GM19238 (cell line): Measurements from ENCODE around the gene SLBP.
A peak's percentile ranks its signal among the peaks of the same experiment; 100 is the strongest.

Experiments used
- DNase-seq: peaks from one replicate; pipeline ENCODE4 v3.0.0; 2011; ENCODE audit warnings: low spot score; ENCODE audit not compliant: insufficient read length

Gene SLBP

GRCh38 chr4:1749370-1749769 lies 37.3 kb upstream of the SLBP start:
- DNase-seq, result no peak

- peak; percentile 96 for DNase-seq
Measured at GRCh38 chr4:1748465-1748995, 36.4 kb upstream of the SLBP start.

DNA sequence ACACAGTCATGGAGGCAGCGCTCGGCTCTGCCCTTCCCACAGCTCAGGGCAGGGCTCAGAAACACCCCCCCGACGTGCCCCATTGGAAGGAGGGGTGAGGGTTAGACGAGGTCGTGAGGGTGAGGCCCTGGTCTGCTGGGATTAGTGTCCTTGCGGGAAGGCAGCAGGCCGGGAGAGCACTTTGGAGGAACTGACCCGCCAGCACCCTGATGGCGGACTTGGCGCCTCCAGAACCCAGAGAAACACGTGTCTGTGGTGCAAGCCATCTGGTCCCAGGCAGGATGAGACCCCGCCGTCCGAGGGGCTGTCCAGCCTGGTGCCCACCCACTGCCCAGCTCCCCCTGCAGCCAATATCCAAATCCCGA lies 35.5 kb upstream of the SLBP start:
- DNase-seq, result no peak

GRCh38 chr4:1746919-1747602 lies 34.9 kb upstream of the SLBP start:
- DNase-seq, result no peak

DNA sequence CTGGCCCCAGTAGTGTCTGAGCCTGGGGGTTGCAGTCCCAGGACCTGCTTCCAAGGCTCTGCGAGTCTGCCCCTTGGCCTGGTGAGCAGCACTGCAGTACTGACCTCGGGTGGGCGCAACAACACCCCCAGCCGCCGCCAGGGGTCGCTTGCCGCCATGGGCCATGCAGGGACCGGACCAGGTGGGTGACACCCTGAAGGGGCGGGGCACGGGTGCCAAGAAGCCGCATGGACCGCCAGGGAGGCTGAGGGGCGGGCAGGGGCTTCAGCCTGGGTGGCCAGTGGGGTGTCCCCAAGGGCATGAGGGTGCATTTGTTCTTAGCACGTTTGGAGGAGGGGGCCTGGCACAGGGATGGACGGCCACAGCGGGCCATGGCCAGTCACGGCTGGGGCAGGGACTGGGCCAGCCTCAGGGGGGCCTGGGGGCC lies 34.2 kb upstream of the SLBP start:
- peak; percentile 81 for DNase-seq

GRCh38 chr4:1745697-1746096 lies 33.6 kb upstream of the SLBP start:
- no peak for DNase-seq

- no peak for DNase-seq
Measured at GRCh38 chr4:1745165-1745564, 33.0 kb upstream of the SLBP start.

GRCh38 chr4:1744552-1744951 lies 32.4 kb upstream of the SLBP start:
- no peak for DNase-seq

DNA sequence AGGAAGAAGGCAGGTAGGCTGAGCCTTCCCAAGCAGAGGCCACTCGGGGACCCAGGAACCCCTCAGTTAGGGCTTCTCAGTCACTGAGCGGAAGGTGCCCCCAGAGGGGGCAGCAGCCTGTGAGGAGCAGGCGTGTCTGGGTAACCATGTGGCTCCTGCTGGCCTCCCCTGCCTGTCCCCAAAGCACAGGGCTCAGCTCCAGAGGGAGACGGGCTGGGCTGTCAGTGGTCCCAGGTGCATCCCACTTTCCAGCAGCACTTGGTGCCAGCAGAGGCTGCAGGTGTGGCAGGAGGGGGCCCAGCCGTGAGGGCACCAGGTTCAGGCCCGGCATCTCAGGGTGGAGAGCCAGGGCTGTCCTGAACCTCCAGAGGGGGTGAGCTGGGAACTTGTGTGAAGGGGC lies 31.9 kb upstream of the SLBP start:
- DNase-seq, result no peak

GRCh38 chr4:1743551-1743950 lies 31.4 kb upstream of the SLBP start:
- no peak for DNase-seq

DNA sequence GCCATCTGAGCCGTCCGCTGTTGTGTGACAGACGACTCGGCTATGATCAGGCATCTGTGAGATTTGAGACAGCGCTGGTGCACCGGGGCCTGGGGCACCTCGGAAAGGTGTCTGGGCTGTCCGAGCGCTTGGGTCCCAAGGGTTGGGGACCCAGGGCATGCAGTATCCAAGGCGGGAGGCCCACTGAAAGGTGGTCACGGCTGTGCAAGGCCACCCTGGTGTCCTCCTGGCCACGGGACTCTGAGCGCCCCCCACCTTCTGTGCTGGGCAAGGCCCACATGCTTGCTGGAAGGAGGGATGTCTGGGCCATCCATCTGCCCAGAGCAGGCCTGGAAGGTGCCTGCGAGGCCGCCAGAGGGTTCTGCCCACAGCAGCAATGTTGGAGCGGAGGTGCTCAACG lies 29.1 kb upstream of the SLBP start:
- DNase-seq, result no peak

DNA sequence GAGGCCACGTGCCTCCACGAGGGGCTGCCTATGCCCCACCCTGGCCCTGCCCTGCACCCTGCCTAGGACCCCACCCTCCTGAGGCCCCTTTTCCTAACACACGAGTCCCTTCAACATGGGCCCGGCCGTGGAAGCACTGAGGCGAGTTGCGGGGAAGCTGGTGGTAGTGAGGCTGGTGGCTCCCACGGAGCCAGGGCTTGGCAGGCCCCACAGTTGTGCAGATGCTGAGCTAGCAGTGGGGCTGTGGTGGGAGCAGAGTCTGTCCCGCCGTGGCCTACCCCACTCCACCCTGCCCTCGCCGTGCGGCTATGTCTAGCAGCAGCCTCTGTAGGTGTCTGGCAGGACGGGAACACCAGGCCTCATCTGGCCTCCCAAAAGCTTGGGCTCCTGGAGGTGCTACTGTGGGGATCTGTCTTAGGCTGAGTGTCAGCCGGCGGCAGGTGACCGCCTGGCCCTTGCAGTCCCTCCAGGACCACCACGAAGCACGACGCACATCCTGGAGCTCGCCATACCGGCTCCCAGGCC lies 28.0 kb upstream of the SLBP start:
- no peak for DNase-seq

DNA sequence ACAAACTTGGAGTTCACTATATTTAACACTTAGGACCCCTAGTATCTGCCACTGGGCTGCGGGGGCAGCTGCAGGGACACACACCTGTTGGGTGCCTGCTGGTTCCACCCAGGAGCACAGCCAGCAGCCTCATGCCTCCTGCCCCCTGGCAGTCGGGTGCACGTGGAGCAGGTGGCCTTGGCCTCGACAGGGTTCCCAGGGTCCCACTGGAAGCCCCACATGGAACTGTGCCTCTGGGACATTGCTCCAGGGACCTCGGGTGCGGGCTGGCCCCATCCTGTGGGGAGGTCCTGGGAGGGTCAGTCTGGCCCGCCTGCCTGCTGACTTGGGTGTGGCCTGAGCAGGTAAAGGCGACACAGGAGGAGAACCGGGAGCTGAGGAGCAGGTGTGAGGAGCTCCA lies 27.2 kb upstream of the SLBP start:
- no peak for DNase-seq

DNA sequence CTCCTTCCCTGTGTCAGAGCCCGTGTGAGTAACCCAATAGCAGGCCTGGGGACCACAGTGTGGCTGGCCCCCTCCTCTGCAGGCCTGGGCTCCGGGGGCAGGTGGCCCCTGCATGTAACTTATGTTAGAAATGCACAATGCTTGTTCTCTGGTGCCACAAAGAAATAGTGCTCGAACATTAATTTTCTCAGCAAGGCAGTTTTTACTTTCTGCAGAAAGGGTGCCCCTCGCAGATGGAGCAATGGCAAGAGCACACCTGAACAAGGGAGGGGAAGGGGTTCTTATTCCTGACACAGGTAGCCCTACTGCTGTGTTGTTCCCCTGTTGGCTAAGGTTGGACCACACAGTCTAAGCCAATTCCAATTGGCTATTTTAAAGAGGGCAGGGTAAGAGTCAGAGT lies 26.3 kb upstream of the SLBP start:
- no peak for DNase-seq

- DNase-seq, result no peak
Measured at GRCh38 chr4:1737666-1738065, 25.5 kb upstream of the SLBP start.

GRCh38 chr4:1736812-1737211 lies 24.7 kb upstream of the SLBP start:
- DNase-seq, result no peak

DNA sequence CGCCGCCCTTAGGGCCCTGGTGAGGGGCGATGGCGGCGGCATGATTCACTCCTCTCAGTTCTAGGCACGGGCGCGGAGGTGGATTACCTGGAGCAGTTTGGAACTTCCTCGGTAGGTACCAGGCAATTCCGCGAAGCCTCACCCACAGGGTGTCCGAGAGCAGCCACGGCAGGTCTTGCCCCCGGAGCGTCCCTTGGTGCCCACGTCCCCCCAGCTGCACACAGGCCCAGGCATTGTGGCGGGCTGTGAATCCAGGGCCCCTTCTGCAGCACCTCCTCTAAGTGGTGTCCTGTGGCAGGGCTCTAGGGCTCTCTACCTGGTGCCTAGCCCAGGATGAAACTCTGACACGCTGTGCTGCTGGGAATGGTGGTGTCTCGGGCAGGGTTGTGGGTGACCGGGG lies 23.1 kb upstream of the SLBP start:
- DNase-seq, result no peak

DNA sequence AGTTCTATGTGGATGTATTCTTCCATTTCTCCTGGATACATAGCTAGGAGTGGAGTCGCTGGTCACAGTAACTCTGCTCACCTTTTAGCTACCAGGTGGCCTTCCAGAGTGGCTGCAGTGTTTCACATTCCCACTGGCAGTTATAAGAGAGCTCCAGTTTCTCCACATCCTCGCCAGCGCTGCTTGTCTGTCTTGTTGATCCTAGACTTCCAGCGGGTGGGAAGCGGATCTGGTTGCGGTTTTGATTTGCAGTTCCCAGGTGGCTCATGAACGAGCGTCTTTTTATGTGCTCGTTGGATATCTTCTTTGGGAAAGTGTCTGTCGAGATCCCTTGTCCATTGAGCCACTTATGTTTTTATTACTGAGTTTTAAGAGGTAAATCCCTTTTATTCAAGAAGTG lies 20.8 kb upstream of the SLBP start:
- no peak for DNase-seq

- no peak for DNase-seq
Measured at GRCh38 chr4:1731180-1731579, 19.1 kb upstream of the SLBP start.

- no peak for DNase-seq
Measured at GRCh38 chr4:1730532-1731135, 18.5 kb upstream of the SLBP start.

- no peak for DNase-seq
Measured at GRCh38 chr4:1728061-1728980, 16.2 kb upstream of the SLBP start.
